Suprapubic skin (tissue), 4 donors: ENCODE data around the gene NEURL1B.

Source experiments
- EP300 ChIP-seq: sonication (generic); formaldehyde crosslinking; IDR thresholded peaks from one replicate; pipeline ENCODE4 v1.6.1; 2017; ENCODE audit warnings: antibody characterized with exemption
- POLR2A ChIP-seq, 2 donors: fragments of 450-650 bp; IDR thresholded peaks; one replicate each; pipeline ENCODE4 v1.6.1; 2017; ENCODE audit warnings: antibody characterized with exemption in 2 of 2, mild to moderate bottlenecking in 2 of 2, moderate library complexity in 2 of 2
- POLR2AphosphoS5 ChIP-seq, 3 donors: sonication (generic); formaldehyde crosslinking; IDR thresholded peaks; one replicate each; pipeline ENCODE4 v1.6.1; 2017; ENCODE audit warnings: antibody characterized with exemption in 3 of 3
- TF ChIP-seq, protein P1 (sequence below), 2 donors: fragments of 200-600 bp in 1 of 2; fragments of 450-650 bp in 1 of 2; sonication (generic) in 1 of 2; IDR thresholded peaks; one replicate each; pipeline ENCODE4 v1.5.1; 2016 to 2019; ENCODE audit warnings: antibody characterized with exemption in 2 of 2, mild to moderate bottlenecking in 1 of 2, moderate library complexity in 1 of 2

GRCh38 chr5:172728481-172729241 is 87.6 kb downstream of the NEURL1B start:
- TF ChIP-seq, protein P1, sequence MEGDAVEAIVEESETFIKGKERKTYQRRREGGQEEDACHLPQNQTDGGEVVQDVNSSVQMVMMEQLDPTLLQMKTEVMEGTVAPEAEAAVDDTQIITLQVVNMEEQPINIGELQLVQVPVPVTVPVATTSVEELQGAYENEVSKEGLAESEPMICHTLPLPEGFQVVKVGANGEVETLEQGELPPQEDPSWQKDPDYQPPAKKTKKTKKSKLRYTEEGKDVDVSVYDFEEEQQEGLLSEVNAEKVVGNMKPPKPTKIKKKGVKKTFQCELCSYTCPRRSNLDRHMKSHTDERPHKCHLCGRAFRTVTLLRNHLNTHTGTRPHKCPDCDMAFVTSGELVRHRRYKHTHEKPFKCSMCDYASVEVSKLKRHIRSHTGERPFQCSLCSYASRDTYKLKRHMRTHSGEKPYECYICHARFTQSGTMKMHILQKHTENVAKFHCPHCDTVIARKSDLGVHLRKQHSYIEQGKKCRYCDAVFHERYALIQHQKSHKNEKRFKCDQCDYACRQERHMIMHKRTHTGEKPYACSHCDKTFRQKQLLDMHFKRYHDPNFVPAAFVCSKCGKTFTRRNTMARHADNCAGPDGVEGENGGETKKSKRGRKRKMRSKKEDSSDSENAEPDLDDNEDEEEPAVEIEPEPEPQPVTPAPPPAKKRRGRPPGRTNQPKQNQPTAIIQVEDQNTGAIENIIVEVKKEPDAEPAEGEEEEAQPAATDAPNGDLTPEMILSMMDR (IDR thresholded peaks at IDR 0.05) = no peak
- no peak for TF ChIP-seq POLR2AphosphoS5 (IDR thresholded peaks at IDR 0.05)
- no peak for TF ChIP-seq POLR2A (IDR thresholded peaks at IDR 0.05)
- TF ChIP-seq EP300 = no peak
